ENCODE results near the gene DCXR.

Gene DCXR

DNA sequence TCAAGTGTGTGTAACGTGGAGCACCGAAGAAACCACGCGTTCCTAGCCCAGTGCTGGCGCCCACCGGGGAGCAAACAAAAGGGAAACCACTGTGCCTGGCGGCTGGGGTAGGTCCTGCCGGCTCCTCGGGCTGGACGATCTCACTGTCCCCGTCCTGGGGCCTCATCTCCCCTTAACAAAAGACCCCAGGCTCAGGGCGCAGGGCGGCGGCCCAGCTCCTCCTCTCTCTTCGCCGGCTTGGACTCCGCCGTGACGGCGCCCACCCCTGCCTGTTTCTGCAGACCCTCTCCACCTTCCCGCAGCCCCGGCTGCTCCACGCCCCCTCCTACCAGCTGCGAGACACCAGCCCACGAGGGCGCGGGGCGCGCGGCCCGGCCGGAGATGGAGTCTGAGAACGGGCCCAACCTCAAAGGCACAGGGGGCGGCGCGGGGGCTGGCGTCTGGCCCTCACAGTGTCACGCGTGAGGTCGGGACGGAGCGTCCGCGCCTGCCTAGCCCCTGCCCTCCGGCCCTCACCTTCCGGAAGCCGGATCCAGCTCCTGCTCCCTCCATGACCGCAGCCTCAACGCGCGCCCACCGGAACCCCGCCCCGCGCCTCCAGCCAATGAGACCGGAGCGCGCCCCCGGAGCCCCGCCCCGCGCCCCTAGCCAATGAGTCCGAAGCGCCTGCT, 15.1 kb downstream of the DCXR start, which contains the start of gene CENPX:
Gene CENPX (minus strand): TSS at position 569 of the 671 bp plus-strand sequence. CDS start 17 bp downstream, at position 552.
- no peak for DNase-seq (ENCODE audit: low read depth)

GRCh38 chr17:82021900-82022309, 15.6 kb downstream of the DCXR start:
- DNase-seq (ENCODE audit: low read depth), result no peak

DNA sequence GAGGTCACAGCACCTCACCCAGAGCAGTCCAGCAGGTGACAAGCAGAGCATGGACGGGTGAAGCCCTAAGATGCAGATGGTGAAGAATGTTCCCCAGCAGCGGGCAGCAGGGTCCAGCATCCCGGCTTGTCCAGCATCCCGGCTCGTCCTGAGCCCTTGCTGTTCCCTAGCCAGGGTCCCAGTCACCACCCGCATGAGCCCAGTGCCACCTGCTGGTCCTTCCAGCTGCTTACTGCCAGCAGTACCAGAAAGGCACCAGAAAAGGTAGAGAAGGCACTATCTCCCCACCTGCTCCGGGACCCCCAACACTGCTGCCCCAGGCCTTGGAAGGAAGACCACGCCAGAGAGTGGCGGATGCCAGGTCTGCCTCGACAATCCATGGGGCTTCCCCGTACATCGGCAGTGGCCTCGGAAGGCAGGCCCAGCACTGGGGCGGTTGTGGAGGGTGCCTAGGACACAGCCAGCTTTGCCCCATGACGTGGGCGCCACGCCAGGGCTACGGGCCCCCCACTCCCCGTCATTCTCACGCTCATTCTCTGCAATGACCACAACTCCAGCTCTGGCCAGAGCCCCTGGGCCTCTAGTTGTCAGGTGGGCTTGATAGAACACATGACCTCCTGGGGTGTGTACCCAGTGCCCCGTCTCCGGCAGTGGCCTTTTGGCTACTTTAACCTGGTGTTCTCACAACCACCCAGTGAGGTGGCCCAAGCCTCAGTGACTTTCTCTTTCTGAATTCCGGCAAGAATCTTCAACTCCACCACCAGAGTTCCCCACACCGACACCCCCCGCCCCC, 16.2 kb downstream of the DCXR start:
- DNase-seq (ENCODE audit: low read depth), result no peak

GRCh38 chr17:82020572-82021106, 16.9 kb downstream of the DCXR start:
- DNase-seq (ENCODE audit: low read depth), result no peak

DNA sequence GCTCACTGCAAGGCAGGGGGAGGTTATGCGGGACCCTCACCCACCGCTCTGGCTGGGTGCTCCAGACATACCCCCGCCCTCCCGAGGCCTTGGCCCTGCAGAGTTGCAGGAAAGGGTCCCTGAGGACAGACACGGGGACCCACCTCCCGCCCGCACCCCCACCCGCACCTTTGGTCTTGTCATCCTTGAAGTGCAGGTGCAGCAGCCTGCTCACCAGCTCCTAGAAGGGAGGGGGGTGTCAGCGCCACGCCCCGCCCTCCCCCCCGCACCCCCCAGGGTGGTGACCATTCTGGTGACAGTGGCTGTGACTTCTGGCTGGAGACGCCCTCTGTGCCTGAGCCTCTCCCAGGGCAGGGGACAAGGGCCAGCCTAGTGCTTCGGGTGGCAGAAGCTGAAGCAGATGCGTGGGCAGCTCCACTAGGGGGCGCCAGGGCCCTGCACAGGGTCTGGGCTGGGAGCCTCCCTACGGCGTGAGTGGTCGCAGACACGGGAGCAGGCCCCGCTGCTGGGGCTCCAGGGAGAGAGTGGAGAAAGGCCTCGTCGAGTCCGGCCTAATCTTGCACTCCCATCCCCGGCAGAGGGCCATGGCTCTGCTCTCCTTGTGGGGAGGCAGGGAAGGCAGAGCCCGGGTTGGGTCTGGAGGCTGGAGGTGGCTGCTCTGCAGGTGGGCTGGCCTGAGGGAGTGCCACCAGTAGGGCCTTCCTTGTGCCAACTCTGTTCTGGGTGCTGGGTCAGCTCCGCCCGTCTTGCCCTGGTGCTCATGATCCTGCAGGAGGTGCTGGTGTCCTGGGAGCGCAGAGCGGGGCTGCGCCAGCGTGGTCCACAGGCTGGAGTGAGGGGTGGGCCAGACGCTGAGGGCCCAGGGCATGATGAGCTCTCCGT, 17.6 kb downstream of the DCXR start:
- DNase-seq (ENCODE audit: low read depth), result no peak

GRCh38 chr17:82018989-82019689, 18.4 kb downstream of the DCXR start:
- no peak for DNase-seq (ENCODE audit: low read depth)

DNA sequence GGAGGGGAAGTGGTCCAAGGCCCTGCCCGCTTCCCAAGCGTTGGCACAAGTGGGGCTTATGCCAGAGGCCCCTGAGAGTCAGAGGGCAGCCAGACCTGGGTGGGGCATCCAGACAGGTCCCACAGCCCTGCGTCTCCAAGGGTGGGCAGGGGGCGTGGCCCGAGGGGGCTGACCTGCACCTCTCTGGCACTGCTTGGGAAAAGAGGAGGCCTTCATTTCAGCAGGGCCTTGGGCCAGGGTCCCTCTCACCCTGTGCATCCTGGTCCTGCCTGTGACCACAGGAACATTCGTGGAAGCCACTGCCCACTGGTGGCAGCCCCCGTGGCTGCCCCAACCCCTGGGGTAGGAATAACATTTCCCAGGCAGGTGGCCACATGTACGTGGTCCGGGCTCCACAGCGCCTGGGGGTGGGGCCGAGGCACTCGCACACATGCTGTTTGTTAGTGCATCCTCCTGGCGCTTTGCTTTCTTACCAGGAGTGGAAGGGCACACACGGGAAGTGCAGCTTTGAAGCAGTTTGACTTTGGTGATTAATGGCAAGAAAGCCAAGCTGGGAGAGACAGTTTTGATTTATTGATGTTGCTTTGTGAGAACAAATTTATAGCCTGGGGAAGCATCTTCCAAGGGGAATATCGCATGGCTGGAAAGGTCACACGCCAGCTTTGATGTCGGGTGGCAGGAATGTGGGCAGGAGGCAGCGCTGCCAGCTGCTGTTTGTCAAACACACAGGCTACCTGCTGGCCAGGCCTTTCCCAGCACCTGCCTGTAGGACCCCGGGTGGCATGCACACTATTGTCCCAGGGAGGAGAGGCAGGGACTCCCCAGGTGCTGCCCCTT, 19.1 kb downstream of the DCXR start:
- DNase-seq (ENCODE audit: low read depth), result no peak

GRCh38 chr17:82017612-82018151, 19.8 kb downstream of the DCXR start:
- DNase-seq (ENCODE audit: low read depth), result no peak

DNA sequence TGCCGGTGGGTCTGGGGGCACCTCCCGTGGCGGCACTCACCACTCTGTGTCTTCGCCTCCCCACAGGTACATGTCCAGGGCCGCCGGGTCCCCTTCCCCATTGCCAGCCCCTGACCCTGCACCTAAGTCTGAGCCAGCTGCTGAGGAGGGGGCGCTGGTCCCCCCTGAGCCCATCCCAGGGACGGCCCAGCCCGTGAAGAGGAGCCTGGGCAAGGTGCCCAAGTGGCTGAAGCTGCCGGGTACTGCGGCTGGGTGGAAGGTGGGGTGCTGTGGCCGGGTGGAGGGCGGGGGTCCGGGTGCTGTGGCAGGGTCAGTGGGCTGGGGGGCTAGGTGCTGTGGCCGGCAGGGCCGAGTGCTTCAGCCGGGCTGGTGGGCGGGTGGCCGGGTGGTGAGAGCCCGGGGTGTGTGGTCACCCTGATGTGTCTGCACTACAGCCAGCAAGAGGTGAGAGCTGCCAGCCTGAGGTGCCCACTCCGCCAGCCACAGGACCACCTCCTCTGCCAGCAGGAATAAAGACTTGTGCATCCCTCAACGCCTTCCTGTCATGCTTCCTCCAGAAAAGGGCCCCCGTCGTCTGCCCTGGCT, 20.5 kb downstream of the DCXR start:
- DNase-seq (ENCODE audit: low read depth), result no peak

DNA sequence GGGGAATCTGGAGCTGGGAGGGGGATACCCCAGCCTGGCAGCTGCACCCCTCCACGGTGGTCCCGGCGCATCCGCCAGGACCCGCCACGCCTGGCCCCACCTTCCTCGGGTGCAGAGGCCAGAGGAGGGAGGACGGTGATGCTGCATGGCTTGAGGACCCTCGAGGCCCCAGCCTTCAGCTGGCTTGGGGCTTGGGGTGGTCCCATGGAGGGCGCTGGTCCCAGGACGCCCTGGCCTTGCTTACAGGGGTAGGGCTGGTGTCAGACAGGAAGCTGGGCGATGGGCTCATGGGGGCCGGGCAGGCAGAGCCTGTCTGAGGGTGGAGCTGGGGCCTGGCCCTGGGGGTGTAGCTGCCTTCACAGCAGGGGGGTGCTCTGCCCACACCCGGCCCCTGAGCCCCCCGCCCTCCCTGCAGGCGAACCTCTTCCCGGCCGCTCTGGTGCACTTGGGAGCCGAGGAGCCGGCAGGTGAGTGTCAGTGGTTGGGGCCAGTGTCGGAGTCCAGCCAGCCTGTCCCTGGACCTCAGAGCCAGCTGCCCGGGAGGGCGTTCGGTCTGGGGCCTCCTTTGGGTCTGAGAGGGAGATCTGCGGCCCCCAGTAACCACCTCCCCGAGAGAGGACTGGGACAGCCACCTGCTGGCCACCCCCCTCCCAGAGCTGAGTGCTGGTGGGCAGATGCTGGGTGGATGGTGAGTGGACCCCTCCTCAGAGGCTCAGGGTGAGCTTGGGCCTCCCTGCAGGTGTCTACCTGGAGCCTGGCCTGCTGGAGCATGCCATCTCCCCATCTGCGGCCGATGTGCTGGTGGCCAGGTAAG, 21.2 kb downstream of the DCXR start:
- no peak for DNase-seq (ENCODE audit: low read depth)

- DNase-seq (ENCODE audit: low read depth), result no peak
These were observed 22.1 kb downstream of the DCXR start for GRCh38 chr17:82015311-82015971.

DNA sequence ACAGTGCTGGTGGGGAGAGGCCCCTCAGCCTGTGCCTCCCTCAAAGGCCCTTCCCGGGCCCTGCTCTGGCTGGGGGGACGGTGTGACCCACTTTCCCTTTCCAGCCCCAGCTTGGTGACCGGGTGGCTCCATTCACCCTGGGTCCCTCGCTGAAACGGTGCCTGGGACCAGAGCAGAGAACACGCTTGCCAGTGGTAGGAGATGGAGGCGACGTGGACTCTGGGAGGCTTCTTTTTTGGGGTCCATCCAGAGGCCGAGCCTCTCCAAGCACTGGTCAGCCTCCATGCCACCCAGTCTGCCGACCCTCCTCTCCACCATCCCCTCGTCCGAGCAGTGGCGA, 22.6 kb downstream of the DCXR start:
- no peak for DNase-seq (ENCODE audit: low read depth)

DNA sequence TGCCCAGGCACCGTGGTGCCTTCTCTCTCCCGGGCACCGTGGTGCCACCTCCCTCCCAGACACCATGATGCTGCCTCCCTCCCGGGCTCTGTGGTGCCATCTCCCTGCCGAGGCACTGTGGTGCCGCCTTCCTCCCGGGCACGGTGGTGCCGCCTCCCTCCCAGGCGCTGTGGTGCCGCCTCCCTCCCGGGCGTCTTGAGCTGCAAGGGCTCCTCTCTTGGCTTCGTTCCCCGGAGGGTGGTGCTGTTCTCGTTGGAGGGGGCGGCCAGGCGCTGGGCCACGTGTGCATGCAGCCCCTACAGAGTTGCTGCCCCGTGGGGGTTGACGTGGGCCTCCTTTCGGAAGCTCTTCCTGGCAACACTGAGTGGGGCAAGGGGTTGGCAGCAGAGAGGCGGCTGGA, 23.1 kb downstream of the DCXR start:
- no peak for DNase-seq (ENCODE audit: low read depth)

- DNase-seq (ENCODE audit: low read depth), result no peak
These were observed 23.6 kb downstream of the DCXR start for GRCh38 chr17:82013772-82014321.

- DNase-seq (ENCODE audit: low read depth), result no peak
These were observed 24.2 kb downstream of the DCXR start for GRCh38 chr17:82013341-82013740.

DNA sequence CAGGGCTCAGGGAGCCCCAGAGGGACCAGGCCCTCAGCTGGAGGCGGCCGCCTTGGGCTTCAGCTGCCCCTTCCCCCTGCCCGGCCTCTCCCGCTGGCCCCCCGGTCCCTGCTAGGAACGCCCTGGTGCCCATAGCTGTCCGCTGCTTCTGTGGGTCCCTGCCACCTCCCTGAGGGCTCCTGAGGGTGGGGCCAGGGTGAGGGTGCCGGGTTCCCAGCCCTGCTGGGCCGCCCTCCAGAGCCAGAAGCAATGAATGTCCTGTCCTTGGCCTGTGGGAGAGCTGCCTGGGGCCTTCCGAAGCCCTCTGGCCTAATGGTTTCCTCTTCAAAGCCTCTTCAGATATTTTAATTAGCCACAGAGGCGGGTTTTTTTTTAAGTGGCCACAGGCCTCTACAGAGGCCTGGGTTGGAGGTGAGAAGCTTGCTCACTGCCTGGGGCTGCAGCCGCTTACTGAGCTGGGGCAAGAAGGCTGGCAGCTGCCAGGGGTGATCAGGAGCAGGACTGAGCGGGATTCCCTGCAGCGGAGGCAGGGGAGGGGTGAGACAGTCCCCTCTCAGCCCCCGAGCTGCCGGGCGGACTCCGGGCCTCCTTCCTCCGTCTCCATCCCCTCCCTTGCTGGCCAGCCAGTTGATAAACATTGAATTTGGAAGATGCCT, 24.7 kb downstream of the DCXR start:
- DNase-seq (ENCODE audit: low read depth), result no peak

DNA sequence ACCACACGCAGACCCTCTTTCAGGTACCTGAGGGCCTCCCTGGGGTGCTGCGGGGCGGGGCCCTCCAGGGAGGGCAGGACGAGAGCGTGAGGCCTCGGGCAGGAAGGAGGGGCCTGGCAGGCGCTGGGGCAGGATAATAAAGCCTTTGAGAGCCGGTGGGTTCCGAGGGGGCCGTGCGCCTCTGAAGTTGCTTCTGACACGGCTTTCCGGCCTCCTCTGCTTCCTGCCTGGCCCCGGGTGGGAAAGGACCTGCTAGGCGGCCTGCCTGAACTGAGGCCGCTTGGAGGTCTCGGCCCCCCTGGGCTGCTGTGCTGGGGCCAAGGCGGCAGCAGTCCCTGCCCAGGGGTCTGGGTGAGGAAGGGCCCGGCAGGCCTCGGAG, 25.2 kb downstream of the DCXR start:
- no peak for DNase-seq (ENCODE audit: low read depth)

DNA sequence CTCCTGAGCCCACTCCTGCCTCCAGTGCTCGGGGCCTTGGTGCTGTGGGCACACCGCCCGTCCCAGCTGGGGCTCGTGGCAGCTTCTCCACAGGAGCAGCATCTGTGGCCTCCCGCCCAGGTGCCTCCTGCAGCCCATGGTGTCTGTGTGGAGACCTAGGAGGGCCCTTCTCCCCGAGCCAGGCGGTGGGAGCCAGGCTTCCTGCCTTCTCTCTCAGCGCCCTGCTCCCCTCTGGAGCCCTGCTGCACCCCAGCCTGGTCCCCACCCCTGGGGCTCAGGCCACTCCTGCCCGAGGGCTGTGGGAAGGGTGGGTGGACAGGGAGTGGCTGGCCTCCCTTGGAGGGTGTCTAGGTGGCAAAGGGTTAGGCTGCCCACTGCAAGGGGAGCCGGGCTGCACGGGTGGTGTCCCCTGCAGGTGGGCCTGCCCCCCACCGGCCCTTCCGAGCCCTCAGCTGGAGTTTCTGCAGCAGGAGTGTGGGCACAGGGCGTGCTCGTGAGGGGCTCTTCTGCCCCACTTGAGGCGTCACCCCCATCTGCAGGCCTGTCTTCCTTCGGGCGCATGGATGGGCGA, 25.8 kb downstream of the DCXR start:
- DNase-seq (ENCODE audit: low read depth), result no peak
